ENCODE data around the gene OPN4.

DNA sequence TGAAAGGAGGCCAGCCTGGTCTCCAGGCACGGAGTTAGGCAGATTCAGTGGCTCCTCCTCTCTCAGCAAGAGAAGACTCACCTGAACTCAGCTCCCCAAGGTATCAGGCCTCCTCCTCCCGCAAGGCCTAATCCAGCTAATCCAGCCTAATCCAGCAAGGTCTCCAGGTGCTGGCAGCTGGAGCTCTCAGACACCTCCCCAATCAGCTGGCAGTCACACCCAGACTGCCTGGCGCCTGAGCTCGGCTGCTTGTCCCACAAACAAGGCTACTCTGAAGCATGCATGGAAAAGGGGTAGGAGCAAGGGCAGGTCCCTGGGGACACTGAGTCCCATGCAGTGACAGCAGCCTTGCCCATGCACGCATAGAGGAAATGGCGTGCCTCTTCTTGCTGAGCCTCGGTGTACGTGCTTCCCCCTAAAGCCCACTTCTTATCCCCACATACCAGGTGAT is 3.3 kb upstream of the OPN4 start:
- no peak for TF ChIP-seq EZH2 (IDR thresholded peaks at IDR 0.05; ENCODE audit: borderline replicate concordance, low read length)
- TF ChIP-seq, protein P1, sequence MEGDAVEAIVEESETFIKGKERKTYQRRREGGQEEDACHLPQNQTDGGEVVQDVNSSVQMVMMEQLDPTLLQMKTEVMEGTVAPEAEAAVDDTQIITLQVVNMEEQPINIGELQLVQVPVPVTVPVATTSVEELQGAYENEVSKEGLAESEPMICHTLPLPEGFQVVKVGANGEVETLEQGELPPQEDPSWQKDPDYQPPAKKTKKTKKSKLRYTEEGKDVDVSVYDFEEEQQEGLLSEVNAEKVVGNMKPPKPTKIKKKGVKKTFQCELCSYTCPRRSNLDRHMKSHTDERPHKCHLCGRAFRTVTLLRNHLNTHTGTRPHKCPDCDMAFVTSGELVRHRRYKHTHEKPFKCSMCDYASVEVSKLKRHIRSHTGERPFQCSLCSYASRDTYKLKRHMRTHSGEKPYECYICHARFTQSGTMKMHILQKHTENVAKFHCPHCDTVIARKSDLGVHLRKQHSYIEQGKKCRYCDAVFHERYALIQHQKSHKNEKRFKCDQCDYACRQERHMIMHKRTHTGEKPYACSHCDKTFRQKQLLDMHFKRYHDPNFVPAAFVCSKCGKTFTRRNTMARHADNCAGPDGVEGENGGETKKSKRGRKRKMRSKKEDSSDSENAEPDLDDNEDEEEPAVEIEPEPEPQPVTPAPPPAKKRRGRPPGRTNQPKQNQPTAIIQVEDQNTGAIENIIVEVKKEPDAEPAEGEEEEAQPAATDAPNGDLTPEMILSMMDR (conservative IDR thresholded peaks at IDR 0.05 in 1 of 2, IDR thresholded peaks at IDR 0.05 in 1 of 2; ENCODE audit: extremely low read depth in 1 of 2, insufficient read depth in 1 of 2, low read depth in 1 of 2, low read length in 2 of 2), result no peak
